Stomach (tissue), 4 donors: ENCODE data around the gene FRAS1.

Experiments
- POLR2A ChIP-seq, 4 donors: fragments of 450-650 bp; IDR thresholded peaks; one replicate each; pipeline ENCODE4 v1.6.1; 2016; ENCODE audit warnings: antibody characterized with exemption in 4 of 4, control low read depth in 2 of 4, mild to moderate bottlenecking in 1 of 4, moderate library complexity in 1 of 4
- TF ChIP-seq, protein P1 (sequence below), 7 experiments: fragments of 450-650 bp in 4 of 7; fragments of 200-600 bp in 3 of 7; sonication (generic) in 3 of 7; IDR thresholded peaks; one replicate each; pipeline ENCODE4 v1.5.1; 2016 to 2019; ENCODE audit warnings: antibody characterized with exemption in 7 of 7, control low read depth in 2 of 7, mild to moderate bottlenecking in 1 of 7

GRCh38 chr4:78468272-78468671 lies 411.1 kb downstream of the FRAS1 start:
- TF ChIP-seq POLR2A (IDR thresholded peaks at IDR 0.05): no peak
- TF ChIP-seq, protein P1, sequence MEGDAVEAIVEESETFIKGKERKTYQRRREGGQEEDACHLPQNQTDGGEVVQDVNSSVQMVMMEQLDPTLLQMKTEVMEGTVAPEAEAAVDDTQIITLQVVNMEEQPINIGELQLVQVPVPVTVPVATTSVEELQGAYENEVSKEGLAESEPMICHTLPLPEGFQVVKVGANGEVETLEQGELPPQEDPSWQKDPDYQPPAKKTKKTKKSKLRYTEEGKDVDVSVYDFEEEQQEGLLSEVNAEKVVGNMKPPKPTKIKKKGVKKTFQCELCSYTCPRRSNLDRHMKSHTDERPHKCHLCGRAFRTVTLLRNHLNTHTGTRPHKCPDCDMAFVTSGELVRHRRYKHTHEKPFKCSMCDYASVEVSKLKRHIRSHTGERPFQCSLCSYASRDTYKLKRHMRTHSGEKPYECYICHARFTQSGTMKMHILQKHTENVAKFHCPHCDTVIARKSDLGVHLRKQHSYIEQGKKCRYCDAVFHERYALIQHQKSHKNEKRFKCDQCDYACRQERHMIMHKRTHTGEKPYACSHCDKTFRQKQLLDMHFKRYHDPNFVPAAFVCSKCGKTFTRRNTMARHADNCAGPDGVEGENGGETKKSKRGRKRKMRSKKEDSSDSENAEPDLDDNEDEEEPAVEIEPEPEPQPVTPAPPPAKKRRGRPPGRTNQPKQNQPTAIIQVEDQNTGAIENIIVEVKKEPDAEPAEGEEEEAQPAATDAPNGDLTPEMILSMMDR (IDR thresholded peaks at IDR 0.05): no peak
